ENCODE data around the gene SERPINA6.

GRCh38 chr14:94331462-94331861 lies 8.3 kb upstream of the SERPINA6 start:
- TF ChIP-seq CTCF (IDR thresholded peaks at IDR 0.05) (no peak), ZFX (IDR thresholded peaks at IDR 0.05; ENCODE audit: borderline replicate concordance) (no peak)

Measured in 22Rv1 (cell line).